Activated T-helper 17 cell treated with anti-CD3 and anti-CD28 coated beads, Interleukin-2, amount 50 U/mL, for 72 hours (primary cell): ENCODE data around the gene GPR39. TPM values are rescaled to one million over a fixed set of nuclear protein-coding genes. Genes with fewer than 3 reads are reported as not detected.

Experiments
- ATAC-seq: fragments of 150-1000 bp; cut with Tn5 transposase; replicated peaks from 2 replicates; pipeline ENCODE4 v1.10.0; 2021; ENCODE audit warnings: mild to moderate bottlenecking, moderate library complexity
- H3K27ac Mint-ChIP-seq: one replicate; pipeline ENCODE4 v1.8.0; 2022; ENCODE audit warnings: mixed read lengths
- H3K27me3 Mint-ChIP-seq: one replicate; pipeline ENCODE4 v1.8.0; 2022; ENCODE audit warnings: mixed read lengths
- H3K36me3 Mint-ChIP-seq: one replicate; pipeline ENCODE4 v1.8.0; 2022; ENCODE audit warnings: low read depth, mild to moderate bottlenecking, mixed read lengths
- H3K4me1 Mint-ChIP-seq: one replicate; pipeline ENCODE4 v1.8.0; 2022; ENCODE audit warnings: mixed read lengths
- H3K4me3 Mint-ChIP-seq: one replicate; pipeline ENCODE4 v1.8.0; 2022; ENCODE audit warnings: mild to moderate bottlenecking, mixed read lengths
- H3K9me3 Mint-ChIP-seq: one replicate; pipeline ENCODE4 v1.8.0; 2022; ENCODE audit warnings: mixed read lengths
- total RNA-seq, 2 donors: library from RNA; stranded (reverse); gene quantifications; one replicate each; pipeline ENCODE4 v1.2.3, GENCODE V29; 2022

The GPR39 gene
- total RNA-seq, 2 donors from 2014 or later: not detected

DNA sequence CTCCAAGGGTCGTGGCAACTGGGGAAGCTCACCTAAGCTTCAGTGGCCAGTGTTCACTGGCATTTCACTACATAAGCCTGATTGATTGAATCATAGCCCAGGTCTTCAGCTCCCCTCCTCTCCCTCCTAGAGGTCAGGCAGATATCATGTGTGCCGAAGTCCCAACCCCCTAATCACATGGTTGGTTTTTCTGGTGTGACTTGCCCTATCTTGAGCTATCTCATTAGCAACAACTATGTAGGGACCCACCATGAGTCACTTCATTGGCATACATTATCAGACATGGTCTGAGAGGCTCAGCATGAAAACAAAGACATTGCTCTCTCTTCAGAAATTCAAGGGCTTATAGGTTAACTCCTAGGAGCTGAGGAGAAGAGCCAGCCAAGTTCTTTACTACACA is 176.6 kb downstream of the GPR39 start:
- Mint-ChIP-seq H3K9me3 (peaks cover 6% of the 10 kb centered on the region), H3K27ac (no peak overlapping the region), H3K36me3 (no peaks in the 10 kb centered on the region), H3K4me3 (no peak overlapping the region), H3K4me1 (no peaks in the 10 kb centered on the region), H3K27me3 (peaks cover 4% of the 10 kb centered on the region)
- no peak for ATAC-seq

- peaks cover 10% of the 10 kb centered on the region for H3K9me3 Mint-ChIP-seq
- H3K27me3 Mint-ChIP-seq: peaks cover 8% of the 10 kb centered on the region
- no peaks in the 10 kb centered on the region for H3K36me3 Mint-ChIP-seq
- no peak for ATAC-seq
- H3K4me3 Mint-ChIP-seq: no peak overlapping the region
- H3K4me1 Mint-ChIP-seq: no peaks in the 10 kb centered on the region
- H3K27ac Mint-ChIP-seq: no peak overlapping the region
Observed at GRCh38 chr2:132595186-132595585, 178.6 kb downstream of the GPR39 start.

DNA sequence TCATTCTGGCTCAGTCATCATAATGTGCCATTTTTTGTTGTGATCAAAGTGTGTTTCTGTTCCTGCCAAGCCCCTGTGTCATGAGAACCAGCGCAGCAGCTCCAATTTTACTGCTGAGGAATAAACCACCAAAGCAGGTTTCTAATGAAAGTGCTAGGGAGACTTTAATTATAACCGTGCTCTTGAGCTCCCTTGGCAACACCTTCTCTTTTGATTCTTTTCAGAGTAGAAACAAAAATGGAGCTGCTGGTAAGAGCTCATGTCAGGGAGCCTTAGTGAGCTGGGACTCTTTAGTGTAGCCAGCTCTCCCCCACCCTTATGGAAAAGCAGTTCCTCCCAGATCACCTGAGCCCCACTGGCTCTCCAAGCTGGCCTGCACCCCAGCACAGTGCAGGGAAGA is 179.1 kb downstream of the GPR39 start:
- Mint-ChIP-seq H3K4me3 (no peak overlapping the region), H3K27me3 (peaks cover 8% of the 10 kb centered on the region), H3K27ac (no peak overlapping the region), H3K4me1 (no peaks in the 10 kb centered on the region), H3K36me3 (no peaks in the 10 kb centered on the region), H3K9me3 (peaks cover 10% of the 10 kb centered on the region)
- ATAC-seq: no peak

DNA sequence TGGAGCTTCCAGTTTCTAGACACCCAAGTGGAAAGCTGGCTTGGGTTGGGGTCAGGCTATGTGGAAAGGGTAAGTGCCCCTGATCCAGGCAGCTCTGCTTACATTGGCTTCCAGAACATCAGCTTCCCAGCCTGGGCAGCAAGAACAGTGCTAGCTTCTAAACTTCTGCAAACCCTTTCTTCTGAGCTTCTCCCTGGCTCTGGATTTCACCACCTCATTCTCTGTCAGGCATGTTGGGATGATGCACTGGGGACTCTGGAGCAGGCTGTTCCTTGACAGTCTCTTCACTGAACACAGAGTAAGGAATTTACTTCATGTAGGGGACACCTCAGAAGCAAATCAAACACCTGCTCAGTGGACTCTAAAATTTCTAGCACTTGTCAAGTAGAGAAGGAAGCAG is 180.6 kb downstream of the GPR39 start:
- no peaks in the 10 kb centered on the region for H3K4me1 Mint-ChIP-seq
- H3K9me3 Mint-ChIP-seq: peaks cover 6% of the 10 kb centered on the region
- no peak for ATAC-seq
- no peaks in the 10 kb centered on the region for H3K36me3 Mint-ChIP-seq
- H3K27ac Mint-ChIP-seq: no peak overlapping the region
- peaks cover 8% of the 10 kb centered on the region for H3K27me3 Mint-ChIP-seq
- H3K4me3 Mint-ChIP-seq: no peak overlapping the region

DNA sequence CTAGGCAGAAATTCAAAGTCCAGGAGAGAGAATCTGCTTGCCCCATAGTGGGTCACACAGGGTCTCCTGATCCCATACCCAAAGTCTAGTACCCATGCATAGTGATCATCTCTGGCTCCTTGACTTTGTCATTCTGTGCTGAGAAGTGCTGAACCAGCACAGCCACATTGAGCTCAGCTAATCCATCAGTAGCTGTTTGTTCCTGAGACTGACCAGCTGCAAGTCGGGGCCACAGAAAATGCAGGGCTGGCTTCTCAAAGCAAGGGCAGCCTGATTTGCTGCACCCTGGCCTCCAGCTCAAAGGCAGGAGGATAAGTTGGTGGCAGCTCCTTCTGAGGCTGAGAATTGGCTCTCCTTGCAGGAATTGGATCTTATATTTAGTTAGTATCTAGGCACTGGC is 181.2 kb downstream of the GPR39 start:
- no peaks in the 10 kb centered on the region for H3K36me3 Mint-ChIP-seq
- peaks cover 8% of the 10 kb centered on the region for H3K27me3 Mint-ChIP-seq
- H3K4me1 Mint-ChIP-seq: no peaks in the 10 kb centered on the region
- ATAC-seq: no peak
- no peak overlapping the region for H3K4me3 Mint-ChIP-seq
- no peak overlapping the region for H3K27ac Mint-ChIP-seq
- H3K9me3 Mint-ChIP-seq: peaks cover 4% of the 10 kb centered on the region

GRCh38 chr2:132598536-132598935 is 181.9 kb downstream of the GPR39 start:
- Mint-ChIP-seq H3K4me1 (no peaks in the 10 kb centered on the region), H3K9me3 (peaks cover 4% of the 10 kb centered on the region), H3K4me3 (no peak overlapping the region), H3K27me3 (peaks cover 8% of the 10 kb centered on the region), H3K27ac (no peak overlapping the region), H3K36me3 (no peaks in the 10 kb centered on the region)
- ATAC-seq: no peak

GRCh38 chr2:132599556-132599955 is 183.0 kb downstream of the GPR39 start:
- Mint-ChIP-seq H3K27ac (no peak overlapping the region), H3K27me3 (peaks cover 8% of the 10 kb centered on the region)
- no peak for ATAC-seq

GRCh38 chr2:132604561-132604960 is 188.0 kb downstream of the GPR39 start:
- ATAC-seq: no peak
- H3K27ac Mint-ChIP-seq: no peak overlapping the region
- H3K27me3 Mint-ChIP-seq: no peaks in the 10 kb centered on the region
- no peaks in the 10 kb centered on the region for H3K9me3 Mint-ChIP-seq
- H3K4me1 Mint-ChIP-seq: no peaks in the 10 kb centered on the region
- H3K36me3 Mint-ChIP-seq: no peaks in the 10 kb centered on the region
- no peak overlapping the region for H3K4me3 Mint-ChIP-seq

More at GRCh38 chr2:132599556-132599955, 183.0 kb downstream of the GPR39 start:
- Mint-ChIP-seq H3K4me3 (no peak overlapping the region), H3K4me1 (no peaks in the 10 kb centered on the region), H3K36me3 (no peaks in the 10 kb centered on the region), H3K9me3 (peaks cover 4% of the 10 kb centered on the region)

GRCh38 chr2:132605236-132606180 is 188.9 kb downstream of the GPR39 start:
- ATAC-seq: no peak
- Mint-ChIP-seq H3K4me3 (no peak overlapping the region), H3K36me3 (no peaks in the 10 kb centered on the region), H3K27me3 (no peaks in the 10 kb centered on the region), H3K27ac (no peak overlapping the region), H3K9me3 (peaks cover 4% of the 10 kb centered on the region), H3K4me1 (no peaks in the 10 kb centered on the region)

GRCh38 chr2:132606649-132607048 is 190.0 kb downstream of the GPR39 start:
- no peak overlapping the region for H3K27ac Mint-ChIP-seq
- no peak overlapping the region for H3K4me3 Mint-ChIP-seq
- no peaks in the 10 kb centered on the region for H3K36me3 Mint-ChIP-seq
- no peaks in the 10 kb centered on the region for H3K4me1 Mint-ChIP-seq
- no peaks in the 10 kb centered on the region for H3K27me3 Mint-ChIP-seq
- ATAC-seq: no peak
- peaks cover 4% of the 10 kb centered on the region for H3K9me3 Mint-ChIP-seq

DNA sequence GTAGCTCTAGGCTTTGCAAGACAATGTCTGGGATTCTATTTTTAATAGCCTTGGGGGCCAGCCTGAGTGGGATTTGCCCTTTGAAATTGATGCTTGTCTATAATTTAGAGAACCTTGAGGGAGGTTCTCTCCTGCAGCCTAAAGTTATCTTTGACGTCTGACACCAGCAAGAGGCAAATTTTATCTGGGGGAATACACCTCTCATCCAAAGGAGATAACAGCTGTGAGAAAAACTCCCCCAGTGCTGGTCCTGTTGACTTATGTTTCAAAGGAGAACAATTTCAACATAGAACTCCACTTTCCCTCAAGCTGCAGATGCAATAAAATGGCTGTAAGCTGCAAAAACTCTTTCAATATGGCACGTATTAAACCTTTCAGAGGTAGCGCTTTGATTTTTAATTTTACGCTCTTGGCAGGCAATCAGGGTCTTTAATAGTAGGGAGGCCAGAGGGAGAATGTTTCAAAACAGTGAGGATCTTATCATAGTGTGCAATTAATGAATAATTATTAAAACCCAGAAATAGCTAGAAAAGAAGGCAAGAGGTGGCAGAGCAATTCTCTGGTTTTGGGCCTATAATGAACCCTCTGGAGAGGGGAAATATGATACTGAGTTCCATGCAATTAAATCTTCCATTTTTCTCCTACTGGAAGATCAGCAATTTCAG is 191.0 kb downstream of the GPR39 start:
- no peak for ATAC-seq
- no peak overlapping the region for H3K27ac Mint-ChIP-seq
- no peaks in the 10 kb centered on the region for H3K27me3 Mint-ChIP-seq
- no peaks in the 10 kb centered on the region for H3K36me3 Mint-ChIP-seq
- no peak overlapping the region for H3K4me3 Mint-ChIP-seq
- H3K4me1 Mint-ChIP-seq: no peaks in the 10 kb centered on the region
- peaks cover 4% of the 10 kb centered on the region for H3K9me3 Mint-ChIP-seq

GRCh38 chr2:132608311-132608710 is 191.7 kb downstream of the GPR39 start:
- Mint-ChIP-seq H3K4me3 (no peak overlapping the region), H3K36me3 (no peaks in the 10 kb centered on the region), H3K27ac (no peak overlapping the region), H3K9me3 (peaks cover 4% of the 10 kb centered on the region), H3K4me1 (no peaks in the 10 kb centered on the region), H3K27me3 (no peaks in the 10 kb centered on the region)
- no peak for ATAC-seq

DNA sequence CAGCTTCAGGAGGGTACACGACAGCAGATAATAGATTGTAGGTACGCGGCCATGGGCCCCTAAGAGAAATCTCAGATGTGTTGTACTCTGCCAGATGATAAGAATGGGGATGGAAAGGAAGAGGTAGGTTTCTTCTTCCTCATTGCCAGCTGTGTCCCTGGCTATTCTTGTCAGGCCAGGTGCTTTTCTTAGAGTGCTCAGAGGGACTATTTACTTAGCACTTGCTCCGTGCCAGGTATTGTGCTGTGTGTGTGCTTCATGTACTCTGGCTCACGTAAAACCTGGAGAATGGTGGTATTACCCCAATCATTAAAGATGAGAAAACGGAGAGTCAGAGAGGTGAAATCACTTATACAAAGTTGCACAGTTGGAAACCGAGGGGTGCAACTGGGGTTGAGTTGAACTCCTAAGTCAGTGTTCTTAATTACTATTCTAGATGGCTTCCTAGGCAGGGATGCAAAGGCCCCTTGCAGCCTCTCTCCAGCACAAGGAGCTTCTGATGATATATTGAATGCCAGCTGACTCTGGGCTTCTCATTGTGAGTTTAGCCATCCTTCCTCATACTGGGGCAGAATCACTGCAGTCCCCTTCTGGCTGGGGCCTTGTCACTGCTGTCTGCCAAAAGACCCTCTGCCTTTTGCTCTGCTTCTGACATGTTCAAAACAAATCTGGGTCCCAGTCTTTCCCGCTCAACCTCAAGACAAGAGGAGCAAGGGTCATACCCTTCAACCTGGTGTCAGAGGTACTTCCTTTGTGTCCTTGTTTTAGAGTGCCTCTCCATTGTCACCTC is 192.7 kb downstream of the GPR39 start:
- Mint-ChIP-seq H3K27ac (no peak overlapping the region), H3K36me3 (no peaks in the 10 kb centered on the region), H3K9me3 (peaks cover 4% of the 10 kb centered on the region), H3K4me1 (no peaks in the 10 kb centered on the region), H3K27me3 (no peaks in the 10 kb centered on the region), H3K4me3 (no peak overlapping the region)
- no peak for ATAC-seq

DNA sequence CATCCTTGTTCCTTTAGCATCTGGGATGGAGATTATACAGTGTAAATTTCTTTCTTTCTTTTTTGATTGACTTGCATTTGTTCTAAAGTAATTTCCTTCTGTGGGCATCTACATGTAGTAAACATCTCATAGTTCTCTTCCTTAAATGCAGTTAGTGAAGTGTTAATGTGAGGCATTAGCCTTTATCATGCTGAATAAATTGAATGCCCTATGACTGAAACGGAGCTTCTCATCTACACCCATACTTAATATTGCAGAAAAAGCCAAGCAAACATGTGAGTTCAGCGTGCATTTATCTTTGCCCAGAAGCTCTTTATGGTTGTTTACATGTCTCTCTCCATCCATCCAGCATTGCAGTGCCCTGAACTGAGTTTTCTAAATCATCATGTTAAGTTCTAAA is 195.1 kb downstream of the GPR39 start:
- no peak for ATAC-seq

More for the DNA sequence above, 195.1 kb downstream of the GPR39 start:
- Mint-ChIP-seq H3K4me3 (no peak overlapping the region), H3K27me3 (no peaks in the 10 kb centered on the region), H3K9me3 (peaks cover 4% of the 10 kb centered on the region), H3K27ac (no peak overlapping the region), H3K4me1 (no peaks in the 10 kb centered on the region), H3K36me3 (no peaks in the 10 kb centered on the region)
